K562 (cell line): ENCODE measurements around the gene SNTG2.

Experiments
- CBX2 ChIP-seq: fragments of 200-600 bp; sonication (generic); IDR thresholded peaks from one replicate; pipeline ENCODE4 v1.6.1; 2012; ENCODE audit warnings: mild to moderate bottlenecking, low read length, inconsistent platforms; ENCODE audit not compliant: insufficient read depth, poor library complexity, severe bottlenecking
- MYC ChIP-seq, 2 experiments: fragments of 250-450 bp in 1 of 2; sonication (Bioruptor Pico) in 1 of 2; IDR thresholded peaks; 2 replicates each; pipeline versions ENCODE4 v1.5.1 to v1.6.1; 2012 to 2021; ENCODE audit warnings: low read depth in 2 of 2, borderline replicate concordance in 1 of 2, improper control_type of control experiment in 1 of 2, low read length in 1 of 2, mild to moderate bottlenecking in 1 of 2, moderate library complexity in 1 of 2
- POLR2A ChIP-seq: fragments of 450-650 bp; conservative IDR thresholded peaks from 2 replicates; pipeline ENCODE4 v1.6.1; 2016
- RAD51 ChIP-seq: fragments of 450-650 bp; IDR thresholded peaks from 2 replicates; pipeline ENCODE4 v1.7.1; 2016; ENCODE audit warnings: low read depth, mild to moderate bottlenecking, borderline replicate concordance
- TAF1 ChIP-seq: IDR thresholded peaks from 2 replicates; pipeline ENCODE4 v1.6.1; 2011; ENCODE audit warnings: mild to moderate bottlenecking, low read length, moderate library complexity; ENCODE audit not compliant: insufficient read depth, control insufficient read depth, severe bottlenecking; ENCODE audit errors: extremely low read depth
- THRA ChIP-seq: fragments of 450-650 bp; IDR thresholded peaks from 2 replicates; pipeline ENCODE4 v1.6.1; 2017; ENCODE audit warnings: mild to moderate bottlenecking, moderate library complexity
- ZNF232 ChIP-seq: sonication (generic); formaldehyde crosslinking; IDR thresholded peaks from 2 replicates; pipeline ENCODE4 v1.8.0; 2022; ENCODE audit warnings: mild to moderate bottlenecking, missing genetic modification reagents
- TF ChIP-seq, protein P1 (sequence below): sonication (generic); formaldehyde crosslinking; IDR thresholded peaks from 2 replicates; pipeline ENCODE4 v1.8.0; 2023; ENCODE audit warnings: mild to moderate bottlenecking, missing genetic modification reagents
- TF ChIP-seq, protein P2 (sequence below), 3 experiments: IDR thresholded peaks in 2 of 3; conservative IDR thresholded peaks in 1 of 3; 2 replicates each; pipeline ENCODE4 v1.5.1; 2011 to 2012; ENCODE audit warnings: low read length in 3 of 3, mild to moderate bottlenecking in 3 of 3, control low read depth in 2 of 3, improper control_type of control experiment in 1 of 3, inconsistent platforms in 1 of 3, low read depth in 1 of 3, mixed read lengths in 1 of 3, moderate library complexity in 1 of 3; ENCODE audit not compliant: insufficient read depth in 2 of 3
- TF ChIP-seq, protein P3 (sequence below), 2 experiments: fragments of 450-650 bp in 1 of 2; IDR thresholded peaks; 2 replicates each; pipeline ENCODE4 v1.6.1; 2011 to 2017; ENCODE audit warnings: low read depth in 2 of 2, antibody characterized with exemption in 1 of 2, borderline replicate concordance in 1 of 2, low read length in 1 of 2, mild to moderate bottlenecking in 1 of 2, mixed read lengths in 1 of 2; ENCODE audit not compliant: control insufficient read depth in 1 of 2

GRCh38 chr2:1294900-1295299, 344.3 kb downstream of the SNTG2 start:
- TF ChIP-seq, protein P1, sequence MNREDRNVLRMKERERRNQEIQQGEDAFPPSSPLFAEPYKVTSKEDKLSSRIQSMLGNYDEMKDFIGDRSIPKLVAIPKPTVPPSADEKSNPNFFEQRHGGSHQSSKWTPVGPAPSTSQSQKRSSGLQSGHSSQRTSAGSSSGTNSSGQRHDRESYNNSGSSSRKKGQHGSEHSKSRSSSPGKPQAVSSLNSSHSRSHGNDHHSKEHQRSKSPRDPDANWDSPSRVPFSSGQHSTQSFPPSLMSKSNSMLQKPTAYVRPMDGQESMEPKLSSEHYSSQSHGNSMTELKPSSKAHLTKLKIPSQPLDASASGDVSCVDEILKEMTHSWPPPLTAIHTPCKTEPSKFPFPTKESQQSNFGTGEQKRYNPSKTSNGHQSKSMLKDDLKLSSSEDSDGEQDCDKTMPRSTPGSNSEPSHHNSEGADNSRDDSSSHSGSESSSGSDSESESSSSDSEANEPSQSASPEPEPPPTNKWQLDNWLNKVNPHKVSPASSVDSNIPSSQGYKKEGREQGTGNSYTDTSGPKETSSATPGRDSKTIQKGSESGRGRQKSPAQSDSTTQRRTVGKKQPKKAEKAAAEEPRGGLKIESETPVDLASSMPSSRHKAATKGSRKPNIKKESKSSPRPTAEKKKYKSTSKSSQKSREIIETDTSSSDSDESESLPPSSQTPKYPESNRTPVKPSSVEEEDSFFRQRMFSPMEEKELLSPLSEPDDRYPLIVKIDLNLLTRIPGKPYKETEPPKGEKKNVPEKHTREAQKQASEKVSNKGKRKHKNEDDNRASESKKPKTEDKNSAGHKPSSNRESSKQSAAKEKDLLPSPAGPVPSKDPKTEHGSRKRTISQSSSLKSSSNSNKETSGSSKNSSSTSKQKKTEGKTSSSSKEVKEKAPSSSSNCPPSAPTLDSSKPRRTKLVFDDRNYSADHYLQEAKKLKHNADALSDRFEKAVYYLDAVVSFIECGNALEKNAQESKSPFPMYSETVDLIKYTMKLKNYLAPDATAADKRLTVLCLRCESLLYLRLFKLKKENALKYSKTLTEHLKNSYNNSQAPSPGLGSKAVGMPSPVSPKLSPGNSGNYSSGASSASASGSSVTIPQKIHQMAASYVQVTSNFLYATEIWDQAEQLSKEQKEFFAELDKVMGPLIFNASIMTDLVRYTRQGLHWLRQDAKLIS = no peak
- TF ChIP-seq, protein P2, sequence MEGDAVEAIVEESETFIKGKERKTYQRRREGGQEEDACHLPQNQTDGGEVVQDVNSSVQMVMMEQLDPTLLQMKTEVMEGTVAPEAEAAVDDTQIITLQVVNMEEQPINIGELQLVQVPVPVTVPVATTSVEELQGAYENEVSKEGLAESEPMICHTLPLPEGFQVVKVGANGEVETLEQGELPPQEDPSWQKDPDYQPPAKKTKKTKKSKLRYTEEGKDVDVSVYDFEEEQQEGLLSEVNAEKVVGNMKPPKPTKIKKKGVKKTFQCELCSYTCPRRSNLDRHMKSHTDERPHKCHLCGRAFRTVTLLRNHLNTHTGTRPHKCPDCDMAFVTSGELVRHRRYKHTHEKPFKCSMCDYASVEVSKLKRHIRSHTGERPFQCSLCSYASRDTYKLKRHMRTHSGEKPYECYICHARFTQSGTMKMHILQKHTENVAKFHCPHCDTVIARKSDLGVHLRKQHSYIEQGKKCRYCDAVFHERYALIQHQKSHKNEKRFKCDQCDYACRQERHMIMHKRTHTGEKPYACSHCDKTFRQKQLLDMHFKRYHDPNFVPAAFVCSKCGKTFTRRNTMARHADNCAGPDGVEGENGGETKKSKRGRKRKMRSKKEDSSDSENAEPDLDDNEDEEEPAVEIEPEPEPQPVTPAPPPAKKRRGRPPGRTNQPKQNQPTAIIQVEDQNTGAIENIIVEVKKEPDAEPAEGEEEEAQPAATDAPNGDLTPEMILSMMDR (IDR thresholded peaks at IDR 0.05 in 2 of 3, conservative IDR thresholded peaks at IDR 0.05 in 1 of 3; ENCODE audit: insufficient read depth in 2 of 3, low read depth in 1 of 3, low read length in 3 of 3) = no peak
- TF ChIP-seq TAF1 = no peak
- TF ChIP-seq, protein P3, sequence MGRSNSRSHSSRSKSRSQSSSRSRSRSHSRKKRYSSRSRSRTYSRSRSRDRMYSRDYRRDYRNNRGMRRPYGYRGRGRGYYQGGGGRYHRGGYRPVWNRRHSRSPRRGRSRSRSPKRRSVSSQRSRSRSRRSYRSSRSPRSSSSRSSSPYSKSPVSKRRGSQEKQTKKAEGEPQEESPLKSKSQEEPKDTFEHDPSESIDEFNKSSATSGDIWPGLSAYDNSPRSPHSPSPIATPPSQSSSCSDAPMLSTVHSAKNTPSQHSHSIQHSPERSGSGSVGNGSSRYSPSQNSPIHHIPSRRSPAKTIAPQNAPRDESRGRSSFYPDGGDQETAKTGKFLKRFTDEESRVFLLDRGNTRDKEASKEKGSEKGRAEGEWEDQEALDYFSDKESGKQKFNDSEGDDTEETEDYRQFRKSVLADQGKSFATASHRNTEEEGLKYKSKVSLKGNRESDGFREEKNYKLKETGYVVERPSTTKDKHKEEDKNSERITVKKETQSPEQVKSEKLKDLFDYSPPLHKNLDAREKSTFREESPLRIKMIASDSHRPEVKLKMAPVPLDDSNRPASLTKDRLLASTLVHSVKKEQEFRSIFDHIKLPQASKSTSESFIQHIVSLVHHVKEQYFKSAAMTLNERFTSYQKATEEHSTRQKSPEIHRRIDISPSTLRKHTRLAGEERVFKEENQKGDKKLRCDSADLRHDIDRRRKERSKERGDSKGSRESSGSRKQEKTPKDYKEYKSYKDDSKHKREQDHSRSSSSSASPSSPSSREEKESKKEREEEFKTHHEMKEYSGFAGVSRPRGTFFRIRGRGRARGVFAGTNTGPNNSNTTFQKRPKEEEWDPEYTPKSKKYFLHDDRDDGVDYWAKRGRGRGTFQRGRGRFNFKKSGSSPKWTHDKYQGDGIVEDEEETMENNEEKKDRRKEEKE (IDR thresholded peaks at IDR 0.05; ENCODE audit: borderline replicate concordance in 1 of 2, control insufficient read depth in 1 of 2, low read depth in 2 of 2, low read length in 1 of 2) = no peak
- no peak for TF ChIP-seq POLR2A
- no peak for TF ChIP-seq THRA
- no peak for TF ChIP-seq RAD51
- no peak for TF ChIP-seq MYC (IDR thresholded peaks at IDR 0.05; ENCODE audit: low read depth, low read length)
- no peak for TF ChIP-seq MYC (CRISPR knock-in tag; IDR thresholded peaks at IDR 0.05; ENCODE audit: borderline replicate concordance, low read depth)
- TF ChIP-seq ZNF232 (CRISPR knock-in tag) = no peak
- no peak for TF ChIP-seq CBX2
